HEK293 (cell line): ENCODE results near the gene ST7.

Experiments used
- CTCF ChIA-PET: fragments of 350-600 bp; formaldehyde crosslinking; extraction: SDS; loops from one replicate; lab custom pipeline; 2021; ENCODE audit warnings: antibody characterized with exemption; lab: Yijun Ruan, JAX
- POLR2A ChIA-PET: fragments of 300-600 bp; formaldehyde crosslinking; extraction: SDS; loops from one replicate; lab custom pipeline; 2020; ENCODE audit warnings: antibody characterized with exemption, inconsistent platforms; lab: Yijun Ruan, JAX
- H3K27ac ChIP-seq: fragments of 200-500 bp; sonication (Bioruptor generic); 2 replicates; pipeline ENCODE4 v1.5.1; 2014; ENCODE audit warnings: low read depth, low read length, control low read depth, inconsistent platforms; ENCODE audit errors: extremely low read depth
- H3K36me3 ChIP-seq, 2 experiments: fragments of 200-500 bp in 1 of 2; sonication (Bioruptor generic) in 1 of 2; 1 replicate in 1 of 2; 2 replicates in 1 of 2; pipeline ENCODE4 v1.5.1; 2014 to 2017; ENCODE audit warnings: inconsistent platforms in 2 of 2, low read length in 2 of 2; ENCODE audit not compliant: control insufficient read depth in 2 of 2, insufficient read depth in 1 of 2
- H3K4me1 ChIP-seq: fragments of 200-500 bp; sonication (Bioruptor generic); 2 replicates; pipeline ENCODE4 v1.5.1; 2014; ENCODE audit warnings: mild to moderate bottlenecking, low read length, inconsistent platforms; ENCODE audit not compliant: control insufficient read depth, insufficient read depth
- H3K4me3 ChIP-seq: 2 replicates; pipeline ENCODE4 v1.5.1; 2011; ENCODE audit warnings: low read depth, mild to moderate bottlenecking, control low read depth, low read length, moderate library complexity
- H3K9me3 ChIP-seq: fragments of 200-500 bp; sonication (Bioruptor generic); 2 replicates; pipeline ENCODE4 v1.5.1; 2014; ENCODE audit warnings: low read depth, low read length, inconsistent platforms; ENCODE audit not compliant: control insufficient read depth, insufficient read depth
- FEZF1 ChIP-seq: fragments of 450-650 bp; formaldehyde crosslinking; IDR thresholded peaks from 2 replicates; pipeline ENCODE4 v1.5.1; 2016; ENCODE audit warnings: missing biosample characterization, missing genetic modification characterization
- GLIS2 ChIP-seq: fragments of 450-650 bp; formaldehyde crosslinking; IDR thresholded peaks from 2 replicates; pipeline ENCODE4 v1.5.1; 2016; ENCODE audit warnings: missing biosample characterization, missing genetic modification characterization
- OSR2 ChIP-seq: fragments of 450-650 bp; formaldehyde crosslinking; IDR thresholded peaks from 2 replicates; pipeline ENCODE4 v1.5.1; 2016; ENCODE audit warnings: missing biosample characterization, missing genetic modification characterization
- PRDM4 ChIP-seq: fragments of 450-650 bp; formaldehyde crosslinking; IDR thresholded peaks from 2 replicates; pipeline ENCODE4 v1.5.1; 2017; ENCODE audit warnings: missing biosample characterization, missing genetic modification characterization
- PRDM6 ChIP-seq: fragments of 450-650 bp; formaldehyde crosslinking; IDR thresholded peaks from 2 replicates; pipeline ENCODE4 v1.5.1; 2017; ENCODE audit warnings: missing biosample characterization, missing genetic modification characterization
- WT1 ChIP-seq: fragments of 450-650 bp; formaldehyde crosslinking; IDR thresholded peaks from 2 replicates; pipeline ENCODE4 v1.5.1; 2016; ENCODE audit warnings: missing biosample characterization, missing genetic modification characterization
- ZBTB21 ChIP-seq: fragments of 450-650 bp; formaldehyde crosslinking; IDR thresholded peaks from 2 replicates; pipeline ENCODE4 v1.5.1; 2017; ENCODE audit warnings: missing biosample characterization, missing genetic modification characterization
- ZNF239 ChIP-seq: fragments of 450-650 bp; formaldehyde crosslinking; IDR thresholded peaks from 2 replicates; pipeline ENCODE4 v1.5.1; 2016; ENCODE audit warnings: missing biosample characterization, missing genetic modification characterization
- ZNF398 ChIP-seq: fragments of 450-650 bp; formaldehyde crosslinking; IDR thresholded peaks from 2 replicates; pipeline ENCODE4 v1.5.1; 2017; ENCODE audit warnings: missing biosample characterization, missing genetic modification characterization
- ZNF501 ChIP-seq: fragments of 450-650 bp; formaldehyde crosslinking; IDR thresholded peaks from 2 replicates; pipeline ENCODE4 v1.5.1; 2016; ENCODE audit warnings: missing biosample characterization, missing genetic modification characterization
- ZNF558 ChIP-seq: fragments of 450-650 bp; formaldehyde crosslinking; IDR thresholded peaks from 2 replicates; pipeline ENCODE4 v1.5.1; 2016; ENCODE audit warnings: missing biosample characterization, missing genetic modification characterization
- ZNF660 ChIP-seq: fragments of 450-650 bp; IDR thresholded peaks from 2 replicates; pipeline ENCODE4 v1.5.1; 2018; ENCODE audit warnings: missing biosample characterization, mild to moderate bottlenecking, missing genetic modification characterization
- ZNF664 ChIP-seq: fragments of 450-650 bp; formaldehyde crosslinking; IDR thresholded peaks from 2 replicates; pipeline ENCODE4 v1.5.1; 2016; ENCODE audit warnings: missing biosample characterization, missing genetic modification characterization
- ZNF837 ChIP-seq: fragments of 450-650 bp; formaldehyde crosslinking; IDR thresholded peaks from 2 replicates; pipeline ENCODE4 v1.5.1; 2016; ENCODE audit warnings: missing biosample characterization, missing genetic modification characterization
- TF ChIP-seq, protein P1 (sequence below): fragments of 450-650 bp; formaldehyde crosslinking; IDR thresholded peaks from 2 replicates; pipeline ENCODE4 v1.5.1; 2016; ENCODE audit warnings: missing biosample characterization, missing genetic modification characterization
- TF ChIP-seq, protein P2 (sequence below): fragments of 450-650 bp; IDR thresholded peaks from 2 replicates; pipeline ENCODE4 v1.5.1; 2018; ENCODE audit warnings: missing biosample characterization, mild to moderate bottlenecking, missing genetic modification characterization
- TF ChIP-seq, protein P3 (sequence below): fragments of 450-650 bp; formaldehyde crosslinking; IDR thresholded peaks from 2 replicates; pipeline ENCODE4 v1.5.1; 2016; ENCODE audit warnings: missing biosample characterization, missing genetic modification characterization, low read depth

ST7 gene

DNA sequence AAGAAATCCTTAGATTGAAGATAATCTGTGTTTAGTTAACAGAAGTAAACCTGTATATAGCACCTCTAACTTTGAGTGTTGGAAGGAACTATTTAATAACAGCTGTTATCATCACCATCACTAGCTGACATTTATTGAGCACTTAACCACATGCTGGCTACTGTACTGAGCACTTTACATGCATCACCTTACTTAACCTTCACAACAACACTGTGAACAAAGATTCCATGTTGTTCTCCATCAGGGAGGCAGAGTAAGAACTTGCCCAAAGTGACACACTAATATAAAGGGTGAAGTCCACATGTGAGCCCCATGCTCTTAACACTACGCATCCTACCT is 182.2 kb downstream of the ST7 start:
- no peak for TF ChIP-seq PRDM4
- TF ChIP-seq ZNF660 (tag by site-specific recombination): peak; percentile 99
- TF ChIP-seq ZNF558: no peak
- 0 out of 2 replicates have a peak, but pooled peaks have one; percentile 26 for TF ChIP-seq ZNF664
- TF ChIP-seq ZNF239 (tag by site-specific recombination): no peak
- peak; percentile 31; the same call in 1 of the 2 replicates for TF ChIP-seq PRDM6 (tag by site-specific recombination)
- TF ChIP-seq, protein P1, sequence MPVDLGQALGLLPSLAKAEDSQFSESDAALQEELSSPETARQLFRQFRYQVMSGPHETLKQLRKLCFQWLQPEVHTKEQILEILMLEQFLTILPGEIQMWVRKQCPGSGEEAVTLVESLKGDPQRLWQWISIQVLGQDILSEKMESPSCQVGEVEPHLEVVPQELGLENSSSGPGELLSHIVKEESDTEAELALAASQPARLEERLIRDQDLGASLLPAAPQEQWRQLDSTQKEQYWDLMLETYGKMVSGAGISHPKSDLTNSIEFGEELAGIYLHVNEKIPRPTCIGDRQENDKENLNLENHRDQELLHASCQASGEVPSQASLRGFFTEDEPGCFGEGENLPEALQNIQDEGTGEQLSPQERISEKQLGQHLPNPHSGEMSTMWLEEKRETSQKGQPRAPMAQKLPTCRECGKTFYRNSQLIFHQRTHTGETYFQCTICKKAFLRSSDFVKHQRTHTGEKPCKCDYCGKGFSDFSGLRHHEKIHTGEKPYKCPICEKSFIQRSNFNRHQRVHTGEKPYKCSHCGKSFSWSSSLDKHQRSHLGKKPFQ (tag by site-specific recombination): 0 out of 2 replicates have a peak, but pooled peaks have one; percentile 15
- no peak for TF ChIP-seq GLIS2
- no peak for TF ChIP-seq ZNF837 (tag by site-specific recombination)
- peak; percentile 74 for TF ChIP-seq OSR2 (tag by site-specific recombination)
- TF ChIP-seq ZNF501 (tag by site-specific recombination): no peak
- TF ChIP-seq, protein P2, sequence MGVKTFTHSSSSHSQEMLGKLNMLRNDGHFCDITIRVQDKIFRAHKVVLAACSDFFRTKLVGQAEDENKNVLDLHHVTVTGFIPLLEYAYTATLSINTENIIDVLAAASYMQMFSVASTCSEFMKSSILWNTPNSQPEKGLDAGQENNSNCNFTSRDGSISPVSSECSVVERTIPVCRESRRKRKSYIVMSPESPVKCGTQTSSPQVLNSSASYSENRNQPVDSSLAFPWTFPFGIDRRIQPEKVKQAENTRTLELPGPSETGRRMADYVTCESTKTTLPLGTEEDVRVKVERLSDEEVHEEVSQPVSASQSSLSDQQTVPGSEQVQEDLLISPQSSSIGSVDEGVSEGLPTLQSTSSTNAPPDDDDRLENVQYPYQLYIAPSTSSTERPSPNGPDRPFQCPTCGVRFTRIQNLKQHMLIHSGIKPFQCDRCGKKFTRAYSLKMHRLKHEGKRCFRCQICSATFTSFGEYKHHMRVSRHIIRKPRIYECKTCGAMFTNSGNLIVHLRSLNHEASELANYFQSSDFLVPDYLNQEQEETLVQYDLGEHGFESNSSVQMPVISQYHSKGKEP: 0 out of 2 replicates have a peak, but pooled peaks have one; percentile 15
- TF ChIP-seq FEZF1 (tag by site-specific recombination): peak; percentile 61
- TF ChIP-seq, protein P3, sequence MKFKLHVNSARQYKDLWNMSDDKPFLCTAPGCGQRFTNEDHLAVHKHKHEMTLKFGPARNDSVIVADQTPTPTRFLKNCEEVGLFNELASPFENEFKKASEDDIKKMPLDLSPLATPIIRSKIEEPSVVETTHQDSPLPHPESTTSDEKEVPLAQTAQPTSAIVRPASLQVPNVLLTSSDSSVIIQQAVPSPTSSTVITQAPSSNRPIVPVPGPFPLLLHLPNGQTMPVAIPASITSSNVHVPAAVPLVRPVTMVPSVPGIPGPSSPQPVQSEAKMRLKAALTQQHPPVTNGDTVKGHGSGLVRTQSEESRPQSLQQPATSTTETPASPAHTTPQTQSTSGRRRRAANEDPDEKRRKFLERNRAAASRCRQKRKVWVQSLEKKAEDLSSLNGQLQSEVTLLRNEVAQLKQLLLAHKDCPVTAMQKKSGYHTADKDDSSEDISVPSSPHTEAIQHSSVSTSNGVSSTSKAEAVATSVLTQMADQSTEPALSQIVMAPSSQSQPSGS: no peak
- H3K4me3 ChIP-seq: no peak overlapping the region
- no peaks in the 10 kb centered on the region for H3K9me3 ChIP-seq
- peaks cover 6% of the 10 kb centered on the region for H3K4me1 ChIP-seq
- H3K36me3 ChIP-seq: peaks cover 0 to 4% of the 10 kb centered on the region in 2 experiments; a peak in 1 of 3 replicates
- no peak overlapping the region for H3K27ac ChIP-seq
- POLR2A ChIA-PET: no interaction called here
- CTCF ChIA-PET: interaction anchor here (0.5 to 1.7 kb wide), 4 partner anchors 8 to 910 kb away, joined by 3 to 11 read pairs (median 6); no protein-coding TSS in a partner anchor

- Histone ChIP-seq H3K9me3 (no peaks in the 10 kb centered on the region), H3K36me3 (peaks cover 0 to 4% of the 10 kb centered on the region in 2 experiments; a peak in 1 of 3 replicates), H3K4me3 (no peak overlapping the region), H3K4me1 (peaks cover 6% of the 10 kb centered on the region), H3K27ac (no peak overlapping the region)
- ChIA-PET CTCF (interaction anchor here (0.9 to 1.0 kb wide), 2 partner anchors 8 to 20 kb away, joined by 3 read pairs; no protein-coding TSS in a partner anchor), POLR2A (no interaction called here)
- TF ChIP-seq, protein P3: peak; percentile 39; the same call in 1 of the 2 replicates
- TF ChIP-seq ZBTB21 (tag by site-specific recombination) (no peak), ZNF398 (tag by site-specific recombination) (no peak), WT1 (no peak)
These were observed 184.6 kb downstream of the ST7 start for GRCh38 chr7:117137868-117138267.
